ENCODE measurements around the gene LRP1.

GRCh38 chr12:57093415-57094207 is 34.7 kb upstream of the LRP1 start:
- TF ChIP-seq CTCF (IDR thresholded peaks at IDR 0.05) (no peak), POLR2A (IDR thresholded peaks at IDR 0.05) (no peak), POLR2AphosphoS5 (IDR thresholded peaks at IDR 0.05; ENCODE audit: insufficient read depth in 1 of 2, low read depth in 1 of 2) (peak in 1 of 2 donors; percentile 28)

Data from vagina (tissue), 2 donors.